Smooth muscle cell of the brain vasculature (primary cell): Measurements from ENCODE around the gene GULP1.
"Not testable (repeated sequence)": the region's sequence is repeated elsewhere in the genome, so short reads cannot be mapped to it uniquely, and the experiment has no call there.

ENCODE experiments used
- DNase-seq: peaks from one replicate; pipeline ENCODE4 v3.0.0-alpha.2; 2012; ENCODE audit warnings: low read depth, low spot score

GULP1 gene

DNA sequence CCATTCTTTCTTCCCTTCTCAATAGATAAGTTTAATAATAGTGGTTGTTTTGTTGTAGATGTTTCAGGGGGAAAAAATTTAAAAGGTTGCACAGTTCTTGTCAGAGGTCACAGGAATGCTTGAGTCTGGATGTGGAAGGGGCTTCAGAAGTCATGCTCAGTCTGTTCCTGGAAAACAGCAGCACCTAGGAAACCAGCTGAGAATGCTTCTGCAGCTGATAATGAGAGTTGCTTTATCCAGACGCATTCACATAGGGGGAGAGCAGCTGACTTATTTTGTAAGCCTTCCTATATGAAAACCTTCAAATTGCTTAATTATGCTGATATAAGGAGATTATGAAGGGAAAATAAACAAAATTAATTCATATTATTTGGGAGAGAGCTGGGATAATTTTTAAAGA is 235.5 kb downstream of the GULP1 start:
- peak; percentile 29 for DNase-seq

DNA sequence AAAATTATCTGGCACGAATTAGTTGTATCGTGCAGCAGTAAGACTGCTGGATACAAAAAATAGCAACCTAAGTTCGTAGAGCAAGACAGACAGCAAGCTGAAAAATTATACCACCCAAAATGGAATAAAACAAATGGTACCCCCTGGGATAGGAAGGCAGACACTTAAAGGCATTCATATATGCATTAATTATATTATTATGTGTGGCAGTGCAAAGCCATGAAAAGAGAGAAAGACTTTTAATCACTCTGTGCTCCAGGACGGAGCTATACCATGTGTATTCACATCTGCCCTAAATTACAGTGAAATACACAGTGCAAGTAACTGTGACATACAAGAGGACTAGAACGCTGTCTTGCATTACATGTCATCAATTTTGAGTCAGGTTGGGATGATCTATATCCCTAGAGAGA is 235.9 kb downstream of the GULP1 start:
- no peak for DNase-seq

DNA sequence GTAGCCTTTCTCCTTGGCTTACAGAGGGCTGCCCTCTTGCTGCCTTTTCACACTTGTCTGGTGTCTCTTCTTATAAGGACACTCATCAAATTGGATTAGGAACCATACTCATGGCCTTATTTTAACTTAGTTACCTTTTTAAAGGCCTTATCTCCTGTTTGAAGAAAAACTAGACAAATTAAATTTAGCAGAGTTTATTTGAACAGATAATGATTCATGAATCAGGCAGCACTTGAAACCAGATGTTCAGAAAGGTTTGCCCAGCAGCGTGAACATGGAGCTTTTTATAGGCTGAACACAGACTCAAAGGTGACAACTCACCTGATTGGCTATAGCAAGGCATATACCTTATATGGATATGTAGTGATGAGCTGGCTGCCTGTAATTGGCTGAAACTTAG is 238.0 kb downstream of the GULP1 start:
- no peak for DNase-seq

DNA sequence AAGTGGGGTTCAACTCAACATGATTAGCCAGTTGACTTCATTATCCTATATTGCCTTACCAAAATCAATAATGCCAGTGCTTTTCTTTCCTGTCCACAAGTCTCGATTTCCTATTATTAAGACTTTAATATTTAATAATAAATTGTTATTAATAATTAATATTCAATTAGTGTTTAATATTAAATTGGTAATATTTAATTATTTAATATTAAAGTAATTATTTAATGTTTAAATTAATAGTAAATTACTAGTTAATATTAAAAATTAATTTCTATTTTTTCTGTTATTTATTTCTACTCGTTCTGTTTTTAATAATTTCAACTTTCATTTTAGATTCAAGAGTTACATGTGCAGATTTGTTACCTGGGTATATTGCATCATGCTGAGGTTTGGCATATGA is 243.2 kb downstream of the GULP1 start:
- no peak for DNase-seq

GRCh38 chr2:188551671-188552070 is 260.0 kb downstream of the GULP1 start:
- no peak for DNase-seq

GRCh38 chr2:188557081-188557480 is 265.4 kb downstream of the GULP1 start:
- no peak for DNase-seq

- DNase-seq, result not testable (repeated sequence)
These were observed 267.8 kb downstream of the GULP1 start for GRCh38 chr2:188559455-188559854.

GRCh38 chr2:188561473-188561979 is 269.9 kb downstream of the GULP1 start:
- no peak for DNase-seq

- DNase-seq, result no peak
These were observed 277.9 kb downstream of the GULP1 start for GRCh38 chr2:188569431-188570165.

DNA sequence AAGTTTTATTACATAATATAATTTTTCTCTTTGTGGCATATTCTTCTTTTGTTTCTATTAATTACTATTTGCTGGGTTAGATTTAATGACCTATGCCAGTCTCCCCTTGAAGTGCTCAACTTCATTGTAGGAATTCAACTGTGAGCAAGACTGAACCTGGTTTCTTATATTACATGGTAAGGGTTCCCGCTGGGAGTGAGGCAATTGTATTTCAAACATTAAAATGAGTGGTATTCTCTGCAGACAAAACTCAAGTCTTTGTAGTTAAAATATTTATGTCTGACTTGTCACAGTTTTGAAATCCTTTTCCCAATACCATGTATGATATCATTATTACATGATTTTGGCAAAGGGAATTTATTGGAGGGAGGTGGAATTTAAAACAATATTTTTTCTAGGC is 278.7 kb downstream of the GULP1 start:
- DNase-seq, result no peak

DNA sequence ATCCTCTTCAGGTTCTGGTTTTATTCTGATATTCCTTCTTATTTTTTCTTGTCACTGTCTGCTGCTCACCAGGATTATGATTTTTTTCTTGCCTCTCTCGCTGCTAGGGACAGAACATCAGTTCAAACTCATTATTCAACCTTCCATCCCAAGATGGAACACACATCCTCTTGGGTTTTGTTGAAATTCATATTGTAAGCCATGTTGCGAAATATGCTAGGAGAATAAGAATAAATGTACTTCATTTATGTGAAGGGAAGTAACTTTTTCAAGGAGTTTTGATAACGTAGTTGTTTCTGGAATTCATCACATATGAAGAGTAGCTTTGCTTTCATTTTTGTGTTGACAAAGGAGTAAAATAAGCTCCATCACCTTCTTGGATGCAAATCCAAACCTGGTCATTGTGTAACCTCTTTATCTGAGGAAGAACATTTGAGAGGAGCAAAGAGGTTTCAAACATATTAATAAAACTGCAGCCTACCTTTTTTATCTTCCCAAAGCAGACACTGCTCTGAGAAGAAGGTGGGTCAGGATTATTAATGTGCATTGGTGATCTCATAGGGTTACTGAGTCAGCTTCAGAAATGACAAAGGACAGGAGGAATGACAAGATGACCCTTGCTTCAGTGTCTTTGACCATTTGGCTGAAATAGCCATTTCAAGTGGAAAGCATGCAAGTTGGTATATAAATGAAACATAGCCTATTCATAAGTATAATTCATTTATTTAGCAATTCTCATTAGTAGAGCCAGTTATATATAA is 280.0 kb downstream of the GULP1 start:
- DNase-seq, result no peak

GRCh38 chr2:188572592-188572991 is 280.9 kb downstream of the GULP1 start:
- DNase-seq, result no peak

GRCh38 chr2:188573453-188573852 is 281.8 kb downstream of the GULP1 start:
- peak; percentile 79 for DNase-seq

DNA sequence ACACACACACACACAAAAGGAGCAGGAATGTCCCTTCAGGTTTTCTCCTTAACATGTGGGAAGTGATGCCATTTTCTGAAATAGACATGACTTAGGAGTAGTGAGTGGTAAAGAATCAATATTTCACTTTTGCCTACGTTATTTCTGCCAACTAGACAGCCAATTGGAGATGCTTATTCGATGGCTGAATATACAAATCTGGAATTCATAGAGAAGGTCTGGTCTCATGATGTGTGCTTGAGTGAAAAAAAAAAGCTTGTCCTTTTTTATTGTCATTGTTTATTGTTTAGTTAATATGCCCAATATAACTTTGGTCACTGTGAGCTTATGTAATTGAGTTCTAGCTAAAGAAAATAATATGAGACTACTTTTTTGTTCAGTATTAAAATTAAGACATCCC is 284.3 kb downstream of the GULP1 start:
- no peak for DNase-seq

- no peak for DNase-seq
These were observed 285.0 kb downstream of the GULP1 start for GRCh38 chr2:188576651-188577050.

DNA sequence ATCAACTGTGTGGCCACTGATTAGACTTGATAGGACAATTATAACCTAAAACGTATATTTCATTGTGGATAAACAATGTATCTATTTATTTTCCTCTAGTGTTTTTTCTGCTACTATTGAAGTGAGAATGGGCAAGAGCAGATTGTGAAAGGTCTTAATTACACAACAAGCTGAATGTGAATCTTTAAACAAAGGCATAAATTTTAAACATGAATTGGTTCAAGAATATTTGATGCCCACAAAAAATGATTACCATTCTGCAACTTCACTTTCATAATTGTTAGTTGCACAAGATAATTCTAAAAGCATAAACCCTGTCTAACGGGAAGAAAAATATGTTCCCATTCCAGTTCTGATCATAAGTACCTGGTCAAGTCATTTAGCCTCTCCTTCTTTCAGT is 285.6 kb downstream of the GULP1 start:
- DNase-seq, result no peak

- DNase-seq, result no peak
These were observed 289.1 kb downstream of the GULP1 start for GRCh38 chr2:188580738-188581137.

DNA sequence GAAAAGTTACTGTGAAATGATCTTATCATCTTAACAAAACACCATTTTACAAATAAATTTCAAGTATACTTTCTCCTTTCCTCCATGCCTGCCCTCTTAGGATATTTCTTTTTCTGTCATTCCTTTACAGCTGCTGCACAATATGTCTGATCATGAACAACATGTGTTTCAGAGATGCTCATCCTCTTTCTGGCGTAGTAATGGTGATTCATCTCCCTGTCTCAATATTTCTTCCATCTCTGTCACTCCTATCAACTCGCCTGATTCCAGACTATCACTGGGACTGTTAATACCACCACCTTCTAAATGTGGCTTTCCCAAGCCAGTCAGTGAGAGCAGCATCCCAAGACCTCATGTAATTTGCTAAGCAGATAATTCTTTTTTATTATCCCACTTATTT is 290.5 kb downstream of the GULP1 start:
- DNase-seq, result no peak

GRCh38 chr2:188588235-188588634 is 296.6 kb downstream of the GULP1 start:
- no peak for DNase-seq

DNA sequence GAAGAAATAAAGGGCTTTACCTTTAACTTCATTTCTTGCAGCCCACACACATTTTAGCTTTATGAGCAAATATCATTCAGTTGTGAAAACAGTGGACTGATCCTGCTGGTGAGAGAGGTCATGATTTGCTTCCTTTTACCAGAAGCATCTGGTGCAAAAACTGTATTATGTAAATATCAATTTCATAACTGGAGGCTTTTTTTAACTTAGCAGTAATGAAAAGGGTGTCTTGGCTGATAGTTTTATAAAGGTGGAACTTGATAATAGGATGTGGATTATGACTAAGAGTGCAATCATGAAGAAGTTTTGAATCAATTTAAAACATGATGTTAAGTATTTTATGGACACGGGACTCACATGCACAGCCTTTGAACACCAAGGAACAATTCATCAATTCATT is 304.4 kb downstream of the GULP1 start:
- DNase-seq, result no peak

- peak; percentile 55 for DNase-seq
These were observed 306.9 kb downstream of the GULP1 start for GRCh38 chr2:188598551-188598950.

- DNase-seq, result no peak
These were observed 307.5 kb downstream of the GULP1 start for GRCh38 chr2:188599140-188599539.
